GM18505 (cell line): ENCODE results near the gene JAGN1.

Source experiments
- ATAC-seq: cut with Tn5 transposase; IDR thresholded peaks from one replicate; pipeline ENCODE4 v1.9.1; 2021; ENCODE audit not compliant: unreplicated experiment
- POLR2A ChIP-seq: IDR thresholded peaks from 4 replicates; pipeline ENCODE4 v1.6.1; 2011; ENCODE audit warnings: borderline replicate concordance; ENCODE audit not compliant: insufficient read depth, insufficient read length; ENCODE audit errors: extremely low read depth

JAGN1 gene

GRCh38 chr3:9912294-9912935, 22.0 kb downstream of the JAGN1 start:
- no peak for ATAC-seq
- no peak for TF ChIP-seq POLR2A

- ATAC-seq: no peak
- TF ChIP-seq POLR2A: no peak
Observed at GRCh38 chr3:9913601-9914000, 23.2 kb downstream of the JAGN1 start.

- TF ChIP-seq POLR2A: no peak
- ATAC-seq: no peak
Observed at GRCh38 chr3:9914011-9914410, 23.6 kb downstream of the JAGN1 start.

- TF ChIP-seq POLR2A: no peak
- no peak for ATAC-seq
Observed at GRCh38 chr3:9914559-9915253, 24.3 kb downstream of the JAGN1 start.

GRCh38 chr3:9915254-9916141, 25.1 kb downstream of the JAGN1 start:
- no peak for ATAC-seq
- TF ChIP-seq POLR2A: no peak

GRCh38 chr3:9916346-9916733, 25.9 kb downstream of the JAGN1 start:
- no peak for TF ChIP-seq POLR2A
- no peak for ATAC-seq

GRCh38 chr3:9916734-9917680, 26.6 kb downstream of the JAGN1 start, which contains the start of gene IL17RC:
Gene IL17RC, plus strand, starts transcription at chr3:9917098. Its CDS starts 218 bp downstream, at chr3:9917316.
- TF ChIP-seq POLR2A: no peak
- no peak for ATAC-seq

GRCh38 chr3:9917820-9918219, 27.4 kb downstream of the JAGN1 start:
- ATAC-seq: no peak

GRCh38 chr3:9918261-9919038, 28.0 kb downstream of the JAGN1 start:
- ATAC-seq: no peak
- no peak for TF ChIP-seq POLR2A

More at GRCh38 chr3:9917820-9918219, 27.4 kb downstream of the JAGN1 start:
- no peak for TF ChIP-seq POLR2A

GRCh38 chr3:9928158-9928557, 37.7 kb downstream of the JAGN1 start:
- TF ChIP-seq POLR2A: no peak
- no peak for ATAC-seq

- TF ChIP-seq POLR2A: no peak
- ATAC-seq: no peak
Observed at GRCh38 chr3:9930804-9931418, 40.5 kb downstream of the JAGN1 start.
